Neuronal stem cell (in vitro differentiated cells): ENCODE results near the gene PRPF38A.

ENCODE experiments used
- DNase-seq: peaks from one replicate; pipeline ENCODE4 v3.0.0-alpha.2; 2013; ENCODE audit warnings: low spot score
- H2AFZ ChIP-seq: one replicate; pipeline ENCODE4 v1.6.1; 2013; ENCODE audit warnings: mild to moderate bottlenecking, low read length, inconsistent platforms
- H2AK5ac ChIP-seq: 2 replicates; pipeline ENCODE4 v1.6.1; 2013; ENCODE audit warnings: low read depth, mild to moderate bottlenecking, inconsistent platforms, low read length, moderate library complexity, mixed read lengths
- H2BK120ac ChIP-seq: 2 replicates; pipeline ENCODE4 v1.6.1; 2013; ENCODE audit warnings: low read depth, mild to moderate bottlenecking, inconsistent platforms, low read length, moderate library complexity, mixed read lengths
- H2BK12ac ChIP-seq: one replicate; pipeline ENCODE4 v1.6.1; 2013; ENCODE audit warnings: low read length, inconsistent platforms
- H2BK15ac ChIP-seq: 2 replicates; pipeline ENCODE4 v1.6.1; 2013; ENCODE audit warnings: mild to moderate bottlenecking, low read length, inconsistent platforms, mixed read lengths
- H2BK5ac ChIP-seq: one replicate; pipeline ENCODE4 v1.6.1; 2013; ENCODE audit warnings: inconsistent platforms, mild to moderate bottlenecking, low read length, moderate library complexity
- H3K14ac ChIP-seq: one replicate; pipeline ENCODE4 v1.6.1; 2013; ENCODE audit warnings: low read length, inconsistent platforms
- H3K18ac ChIP-seq: 2 replicates; pipeline ENCODE4 v1.6.1; 2013; ENCODE audit warnings: low read length, inconsistent platforms
- H3K23ac ChIP-seq: 2 replicates; pipeline ENCODE4 v1.6.1; 2013; ENCODE audit warnings: low read depth, mild to moderate bottlenecking, mixed read lengths, low read length, inconsistent platforms; ENCODE audit not compliant: poor library complexity
- H3K27ac ChIP-seq: replicated peaks from 3 replicates; pipeline ENCODE4 v1.5.1; 2013; ENCODE audit warnings: low read length, inconsistent platforms
- H3K27me3 ChIP-seq, 3 experiments: 2 replicates each; pipeline ENCODE4 v1.6.1; 2013; ENCODE audit warnings: low read length in 3 of 3, mild to moderate bottlenecking in 2 of 3, inconsistent platforms in 1 of 3, low read depth in 1 of 3, mixed read lengths in 1 of 3, moderate library complexity in 1 of 3; ENCODE audit not compliant: control insufficient read depth in 3 of 3, insufficient read depth in 3 of 3
- H3K36me3 ChIP-seq, 2 donors: replicated peaks in 1 of 2; 2 replicates each; pipeline ENCODE4 v1.6.1; 2013; ENCODE audit warnings: low read length in 2 of 2; ENCODE audit not compliant: control insufficient read depth in 2 of 2, insufficient read depth in 2 of 2
- H3K4ac ChIP-seq: 2 replicates; pipeline ENCODE4 v1.6.1; 2013; ENCODE audit warnings: inconsistent platforms, mild to moderate bottlenecking, low read length, moderate library complexity
- H3K4me1 ChIP-seq, 2 donors: 1 replicate in 1 of 2; 2 replicates in 1 of 2; pipeline ENCODE4 v1.6.1; 2013; ENCODE audit warnings: low read length in 2 of 2, low read depth in 1 of 2; ENCODE audit not compliant: control insufficient read depth in 2 of 2, insufficient read depth in 1 of 2
- H3K4me2 ChIP-seq: one replicate; pipeline ENCODE4 v1.6.1; 2013; ENCODE audit warnings: mild to moderate bottlenecking, low read length, inconsistent platforms; ENCODE audit not compliant: insufficient read depth, poor library complexity, severe bottlenecking
- H3K4me3 ChIP-seq, 2 donors: 2 replicates each; pipeline ENCODE4 v1.5.1; 2013; ENCODE audit warnings: low read length in 2 of 2, mild to moderate bottlenecking in 2 of 2, inconsistent platforms in 1 of 2, moderate library complexity in 1 of 2
- H3K79me1 ChIP-seq: one replicate; pipeline ENCODE4 v1.6.1; 2013; ENCODE audit warnings: low read depth, mild to moderate bottlenecking, inconsistent platforms, low read length, moderate library complexity
- H3K9ac ChIP-seq: one replicate; pipeline ENCODE4 v1.6.1; 2013; ENCODE audit warnings: mild to moderate bottlenecking, low read depth, low read length, inconsistent platforms; ENCODE audit not compliant: poor library complexity
- H3K9me3 ChIP-seq, 2 donors: replicated peaks in 1 of 2; 2 replicates each; pipeline versions ENCODE3 to v1.6.1; 2013; ENCODE audit warnings: low read length in 2 of 2, mild to moderate bottlenecking in 2 of 2, inconsistent platforms in 1 of 2, low read depth in 1 of 2, mixed read lengths in 1 of 2, moderate library complexity in 1 of 2; ENCODE audit not compliant: control insufficient read depth in 2 of 2, insufficient read depth in 1 of 2
- H4K8ac ChIP-seq: one replicate; pipeline ENCODE4 v1.6.1; 2013; ENCODE audit warnings: low read depth, mild to moderate bottlenecking, inconsistent platforms, low read length, moderate library complexity
- H4K91ac ChIP-seq: one replicate; pipeline ENCODE4 v1.6.1; 2013; ENCODE audit warnings: low read length, low read depth, mild to moderate bottlenecking, inconsistent platforms; ENCODE audit not compliant: poor library complexity
- WGBS, 2 donors: extraction: QIAGEN DNeasy Blood & Tissue Kit; methylation state at CpG; one replicate each; pipeline ENCODE4 v1.1.7; 2013; ENCODE audit warnings: missing lambda C conversion rate in 2 of 2, mixed read lengths in 1 of 2; ENCODE audit not compliant: insufficient read length in 2 of 2, insufficient replicate concordance in 1 of 2; ENCODE audit errors: extremely low coverage in 2 of 2; 5-methylcytosine and 5-hydroxymethylcytosine counted together

The PRPF38A gene

GRCh38 chr1:52461821-52462220, 57.4 kb downstream of the PRPF38A start:
- no CpG with 5 or more reads among the region's 1 CpG for WGBS, 2 donors
- Histone ChIP-seq H4K8ac (no peak overlapping the region), H3K36me3 (peaks cover 0 to 80% of the 10 kb centered on the region in 2 donors), H2BK12ac (no peak overlapping the region), H3K27me3 (no peaks in the 10 kb centered on the region), H3K4ac (no peak overlapping the region), H3K27ac (no peak overlapping the region), H2BK15ac (no peak overlapping the region), H3K9ac (no peak overlapping the region), H4K91ac (no peak overlapping the region), H3K14ac (no peak overlapping the region), H3K23ac (no peak overlapping the region), H3K4me3 (no peak overlapping the region), H3K4me2 (no peak overlapping the region), H3K4me1 (no peaks in the 10 kb centered on the region), H2AK5ac (no peak overlapping the region), H3K18ac (no peak overlapping the region), H2BK5ac (no peak overlapping the region), H3K9me3 (no peaks in the 10 kb centered on the region), H2BK120ac (no peak overlapping the region), H3K79me1 (no peaks in the 10 kb centered on the region), H2AFZ (no peak overlapping the region)
- DNase-seq, result no peak

GRCh38 chr1:52463891-52464290, 59.5 kb downstream of the PRPF38A start:
- Histone ChIP-seq H2AFZ (no peak overlapping the region), H3K79me1 (no peaks in the 10 kb centered on the region), H3K9me3 (no peaks in the 10 kb centered on the region), H4K8ac (no peak overlapping the region), H3K4ac (no peak overlapping the region), H3K18ac (no peak overlapping the region), H3K36me3 (peaks cover 0 to 82% of the 10 kb centered on the region in 2 donors), H3K27ac (no peak overlapping the region), H2BK5ac (no peak overlapping the region), H3K23ac (no peak overlapping the region), H3K4me1 (no peaks in the 10 kb centered on the region), H3K9ac (no peak overlapping the region), H2BK120ac (no peak overlapping the region), H3K27me3 (no peaks in the 10 kb centered on the region), H4K91ac (no peak overlapping the region), H2AK5ac (no peak overlapping the region), H2BK15ac (no peak overlapping the region), H3K4me3 (no peak overlapping the region), H3K4me2 (no peak overlapping the region), H3K14ac (no peak overlapping the region), H2BK12ac (no peak overlapping the region)
- no CpG with 5 or more reads among the region's 5 CpGs for WGBS, 2 donors
- DNase-seq, result no peak

- WGBS, 2 donors, result no CpG with 5 or more reads among the region's 2 CpGs
Observed at GRCh38 chr1:52469108-52469507, 64.7 kb downstream of the PRPF38A start.

More at GRCh38 chr1:52469108-52469507, 64.7 kb downstream of the PRPF38A start:
- peaks cover 0 to 4% of the 10 kb centered on the region in 2 donors for H3K9me3 ChIP-seq
- H2BK120ac ChIP-seq, result no peak overlapping the region
- no peak overlapping the region for H2AK5ac ChIP-seq
- no peak overlapping the region for H3K18ac ChIP-seq
- no peaks in the 10 kb centered on the region for H3K27me3 ChIP-seq
- no peak for DNase-seq
- no peak overlapping the region for H4K91ac ChIP-seq
- no peak overlapping the region for H3K4ac ChIP-seq
- no peak overlapping the region for H2AFZ ChIP-seq
- no peak overlapping the region for H2BK12ac ChIP-seq
- H3K4me2 ChIP-seq, result no peak overlapping the region
- H3K36me3 ChIP-seq, result peaks cover 2 to 90% of the 10 kb centered on the region in 2 donors
- H3K4me3 ChIP-seq, result no peak overlapping the region
- H3K14ac ChIP-seq, result no peak overlapping the region
- no peak overlapping the region for H4K8ac ChIP-seq
- H3K27ac ChIP-seq, result no peak overlapping the region
- H3K23ac ChIP-seq, result no peak overlapping the region
- H2BK15ac ChIP-seq, result no peak overlapping the region
- H3K79me1 ChIP-seq, result no peaks in the 10 kb centered on the region
- no peak overlapping the region for H3K9ac ChIP-seq
- no peaks in the 10 kb centered on the region for H3K4me1 ChIP-seq
- H2BK5ac ChIP-seq, result no peak overlapping the region
